Renal cortical epithelial cell (primary cell): ENCODE results near the gene AMOTL2. TPM values are rescaled to one million over a fixed set of nuclear protein-coding genes. Genes with fewer than 3 reads are reported as not detected.

Experiments
- DNase-seq: peaks from one replicate; pipeline ENCODE4 v3.0.0-alpha.2; 2011; ENCODE audit warnings: low read depth
- total RNA-seq: library from RNA; depleted of rRNA; stranded (reverse); fragments of >200 nt; gene quantifications from 2 replicates; pipeline ENCODE4 v1.2.3, GENCODE V29; 2014

The AMOTL2 gene
- total RNA-seq, 1 donor from 2014 or later: 180 TPM

GRCh38 chr3:134353171-134353825 lies 20.9 kb downstream of the AMOTL2 start:
- DNase-seq: no peak

GRCh38 chr3:134352031-134352671 lies 22.1 kb downstream of the AMOTL2 start:
- no peak for DNase-seq

- DNase-seq: no peak
Observed at GRCh38 chr3:134351427-134351826, 22.8 kb downstream of the AMOTL2 start.

- DNase-seq: no peak
Observed at GRCh38 chr3:134350861-134351311, 23.4 kb downstream of the AMOTL2 start.

GRCh38 chr3:134350266-134350665 lies 24.0 kb downstream of the AMOTL2 start:
- no peak for DNase-seq

- DNase-seq: peak; percentile 73
Observed at GRCh38 chr3:134348524-134348923, 25.7 kb downstream of the AMOTL2 start.

GRCh38 chr3:134347551-134347950 lies 26.7 kb downstream of the AMOTL2 start:
- DNase-seq: no peak

- DNase-seq: no peak
Observed at GRCh38 chr3:134346744-134347143, 27.5 kb downstream of the AMOTL2 start.

- DNase-seq: no peak
Observed at GRCh38 chr3:134345202-134345601, 29.0 kb downstream of the AMOTL2 start.

- DNase-seq: no peak
Observed at GRCh38 chr3:134344560-134344959, 29.7 kb downstream of the AMOTL2 start.

- no peak for DNase-seq
Observed at GRCh38 chr3:134342259-134342658, 32.0 kb downstream of the AMOTL2 start.

GRCh38 chr3:134341389-134341788 lies 32.9 kb downstream of the AMOTL2 start:
- DNase-seq: no peak

GRCh38 chr3:134340982-134341365 lies 33.3 kb downstream of the AMOTL2 start:
- no peak for DNase-seq

GRCh38 chr3:134340362-134340981 lies 33.8 kb downstream of the AMOTL2 start:
- peak; percentile 66 for DNase-seq

- no peak for DNase-seq
Observed at GRCh38 chr3:134339913-134340312, 34.3 kb downstream of the AMOTL2 start.

GRCh38 chr3:134339331-134339730 lies 34.9 kb downstream of the AMOTL2 start:
- no peak for DNase-seq

- DNase-seq: no peak
Observed at GRCh38 chr3:134338516-134339261, 35.6 kb downstream of the AMOTL2 start.

GRCh38 chr3:134338201-134338512 lies 36.1 kb downstream of the AMOTL2 start:
- no peak for DNase-seq

- no peak for DNase-seq
Observed at GRCh38 chr3:134337511-134338200, 36.6 kb downstream of the AMOTL2 start.

GRCh38 chr3:134337071-134337482 lies 37.2 kb downstream of the AMOTL2 start:
- no peak for DNase-seq

GRCh38 chr3:134336587-134336986 lies 37.7 kb downstream of the AMOTL2 start:
- DNase-seq: peak; percentile 84

GRCh38 chr3:134334901-134335280 lies 39.4 kb downstream of the AMOTL2 start:
- DNase-seq: peak; percentile 77
